ENCODE measurements around the gene KDM4B.

The KDM4B gene

GRCh38 chr19:5050067-5050656 lies 81.2 kb downstream of the KDM4B start:
- no peak for DNase-seq (ENCODE audit: low read depth in 3 of 3)

- DNase-seq (ENCODE audit: low read depth in 3 of 3) = no peak
Measured at GRCh38 chr19:5050905-5051304, 82.0 kb downstream of the KDM4B start.

GRCh38 chr19:5051619-5052018 lies 82.7 kb downstream of the KDM4B start:
- no peak for DNase-seq (ENCODE audit: low read depth in 3 of 3)

- DNase-seq (ENCODE audit: low read depth in 3 of 3) = no peak
Measured at GRCh38 chr19:5052515-5052914, 83.6 kb downstream of the KDM4B start.

- no peak for DNase-seq (ENCODE audit: low read depth in 3 of 3)
Measured at GRCh38 chr19:5052945-5053485, 84.1 kb downstream of the KDM4B start.

- DNase-seq (ENCODE audit: low read depth in 3 of 3) = no peak
Measured at GRCh38 chr19:5053661-5054060, 84.7 kb downstream of the KDM4B start.

- no peak for DNase-seq (ENCODE audit: low read depth in 3 of 3)
Measured at GRCh38 chr19:5054551-5055456, 85.9 kb downstream of the KDM4B start.

GRCh38 chr19:5055457-5055776 lies 86.5 kb downstream of the KDM4B start:
- DNase-seq (ENCODE audit: low read depth in 3 of 3) = no peak

- DNase-seq (ENCODE audit: low read depth in 3 of 3) = no peak
Measured at GRCh38 chr19:5057860-5058259, 88.9 kb downstream of the KDM4B start.

- DNase-seq (ENCODE audit: low read depth in 3 of 3) = no peak
Measured at GRCh38 chr19:5058521-5059212, 89.8 kb downstream of the KDM4B start.

GRCh38 chr19:5059213-5059574 lies 90.3 kb downstream of the KDM4B start:
- DNase-seq (ENCODE audit: low read depth in 3 of 3) = no peak

- DNase-seq (ENCODE audit: low read depth in 3 of 3) = no peak
Measured at GRCh38 chr19:5059793-5060192, 90.9 kb downstream of the KDM4B start.

GRCh38 chr19:5062195-5062594 lies 93.3 kb downstream of the KDM4B start:
- DNase-seq (ENCODE audit: low read depth in 3 of 3) = no peak

GRCh38 chr19:5062799-5063198 lies 93.9 kb downstream of the KDM4B start:
- DNase-seq (ENCODE audit: low read depth in 3 of 3) = no peak

- no peak for DNase-seq (ENCODE audit: low read depth in 3 of 3)
Measured at GRCh38 chr19:5063873-5064645, 95.1 kb downstream of the KDM4B start.

- DNase-seq (ENCODE audit: low read depth in 3 of 3) = no peak
Measured at GRCh38 chr19:5064896-5065295, 96.0 kb downstream of the KDM4B start.

- DNase-seq (ENCODE audit: low read depth in 3 of 3) = no peak
Measured at GRCh38 chr19:5065663-5066093, 96.8 kb downstream of the KDM4B start.

GRCh38 chr19:5066768-5067167 lies 97.9 kb downstream of the KDM4B start:
- no peak for DNase-seq (ENCODE audit: low read depth in 3 of 3)

- DNase-seq (ENCODE audit: low read depth in 3 of 3) = no peak
Measured at GRCh38 chr19:5067678-5068077, 98.8 kb downstream of the KDM4B start.

- no peak for DNase-seq (ENCODE audit: low read depth in 3 of 3)
Measured at GRCh38 chr19:5068233-5069072, 99.5 kb downstream of the KDM4B start.

GRCh38 chr19:5070331-5070730 lies 101.4 kb downstream of the KDM4B start:
- DNase-seq (ENCODE audit: low read depth in 3 of 3) = no peak
